Panc1 (cell line): Measurements from ENCODE around the gene TTLL4. TPM values are rescaled to one million over a fixed set of nuclear protein-coding genes. Genes with fewer than 3 reads are reported as not detected.

ENCODE experiments used
- ATAC-seq: fragments of 200-7000 bp; cut with Tn5 transposase; 2 replicates; pipeline ENCODE4 v1.9.1; 2020; ENCODE audit warnings: mild to moderate bottlenecking, moderate library complexity
- BruUV-seq: library from RNA; stranded (reverse); fragments of 400-500 nt; replicated peaks from 2 replicates; lab custom pipeline; 2021; lab: Mats Ljungman, UMichigan
- CTCF ChIA-PET: fragments of 300-600 bp; sonication (Branson Sonifier 250); formaldehyde crosslinking; loops from one replicate; lab custom pipeline; 2022; ENCODE audit warnings: antibody characterized with exemption; lab: Charles Lee
- POLR2A ChIA-PET: fragments of 300-600 bp; sonication (Branson Sonifier 250); formaldehyde crosslinking; loops from one replicate; lab custom pipeline; 2022; ENCODE audit warnings: antibody characterized with exemption; lab: Charles Lee
- DNase-seq: peaks from one replicate; pipeline ENCODE4 v3.0.0-alpha.2; 2010; ENCODE audit warnings: low read depth, low spot score
- H3K27ac ChIP-seq: 2 replicates; pipeline ENCODE4 v1.5.1; 2011; ENCODE audit warnings: mild to moderate bottlenecking, low read length, inconsistent platforms
- H3K27me3 ChIP-seq: fragments of 200-500 bp; sonication (Bioruptor generic); 2 replicates; pipeline ENCODE4 v1.6.0; 2014; ENCODE audit warnings: low read length, inconsistent platforms; ENCODE audit not compliant: control insufficient read depth, insufficient read depth
- H3K36me3 ChIP-seq: fragments of 200-500 bp; sonication (Bioruptor generic); 2 replicates; pipeline ENCODE4 v1.5.1; 2014; ENCODE audit warnings: inconsistent platforms, mild to moderate bottlenecking, low read length, moderate library complexity; ENCODE audit not compliant: control insufficient read depth, insufficient read depth
- H3K4me1 ChIP-seq: 2 replicates; pipeline ENCODE4 v1.5.1; 2011; ENCODE audit warnings: inconsistent platforms, mild to moderate bottlenecking, low read length, moderate library complexity; ENCODE audit not compliant: control insufficient read depth, insufficient read depth
- H3K4me3 ChIP-seq, 2 experiments: 2 replicates each; pipeline ENCODE4 v1.5.1; 2011 to 2012; ENCODE audit warnings: low read depth in 2 of 2, low read length in 2 of 2, mild to moderate bottlenecking in 2 of 2, inconsistent platforms in 1 of 2, moderate library complexity in 1 of 2
- H3K9me3 ChIP-seq: fragments of 200-500 bp; sonication (Bioruptor generic); 2 replicates; pipeline ENCODE4 v1.5.1; 2014; ENCODE audit warnings: low read depth, mild to moderate bottlenecking, inconsistent platforms, low read length, moderate library complexity; ENCODE audit not compliant: control insufficient read depth, insufficient read depth
- CTCF ChIP-seq: fragments of 450-650 bp; IDR thresholded peaks from 2 replicates; pipeline ENCODE4 v1.5.1; 2017; ENCODE audit warnings: mild to moderate bottlenecking
- POLR2AphosphoS5 ChIP-seq: IDR thresholded peaks from 2 replicates; pipeline ENCODE4 v1.6.1; 2012; ENCODE audit warnings: mild to moderate bottlenecking, low read depth, low read length, moderate library complexity
- REST ChIP-seq, 2 experiments: IDR thresholded peaks; 2 replicates each; pipeline ENCODE4 v1.6.1; 2011 to 2012; ENCODE audit warnings: low read depth in 2 of 2, control low read depth in 1 of 2, low read length in 1 of 2, mild to moderate bottlenecking in 1 of 2, moderate library complexity in 1 of 2; ENCODE audit not compliant: insufficient read depth in 1 of 2
- SIN3A ChIP-seq: IDR thresholded peaks from 2 replicates; pipeline ENCODE4 v1.6.1; 2012; ENCODE audit warnings: low read depth, mild to moderate bottlenecking, low read length, moderate library complexity, borderline replicate concordance; ENCODE audit not compliant: insufficient read depth
- TCF7L2 ChIP-seq: IDR thresholded peaks from 2 replicates; pipeline ENCODE4 v1.6.1; 2011; ENCODE audit warnings: mild to moderate bottlenecking, low read depth, low read length, inconsistent platforms
- in situ Hi-C: cut with HindIII; loops from 2 replicates; pipeline ENCODE4 v1.10.0; 2016; ENCODE audit warnings: low sequenced_read_pairs, low pct_unique_long_range_greater_than_20kb
- intact Hi-C: fragments of 100-400 bp; cut with micrococcal nuclease; formaldehyde crosslinking; loops from one replicate; pipeline ENCODE4 v1.10.0; 2022; ENCODE audit not compliant: unreplicated experiment
- total RNA-seq: library from RNA; stranded (reverse); gene quantifications from one replicate; pipeline ENCODE4 v1.2.1, GENCODE V29; 2021; ENCODE audit not compliant: unreplicated experiment

Gene TTLL4
- total RNA-seq, 1 experiment from 2014 or later, result 45.6 TPM

DNA sequence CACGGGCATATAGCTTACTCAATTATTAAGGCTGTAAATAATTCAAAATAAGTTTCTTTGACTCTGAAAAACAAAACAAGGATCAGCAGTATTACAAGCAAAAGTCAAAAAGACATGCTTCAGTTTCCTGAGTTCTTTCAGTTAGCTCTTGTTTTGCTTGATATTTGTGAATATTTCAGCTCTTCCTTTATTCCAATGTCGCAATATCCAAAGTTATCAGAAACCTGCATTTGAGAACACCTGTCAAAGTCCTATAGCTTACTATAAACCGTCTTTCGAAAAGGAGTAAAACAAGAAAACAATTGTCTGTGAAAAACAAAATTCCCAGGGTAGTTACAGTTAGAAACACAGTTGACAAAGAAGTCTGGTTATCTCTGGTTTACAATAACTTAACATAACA is 86.1 kb downstream of the TTLL4 start:
- Histone ChIP-seq H3K4me3 (no peak overlapping the region), H3K27me3 (no peaks in the 10 kb centered on the region), H3K4me1 (no peaks in the 10 kb centered on the region), H3K9me3 (no peaks in the 10 kb centered on the region), H3K27ac (no peak overlapping the region), H3K36me3 (no peaks in the 10 kb centered on the region)
- no peak for DNase-seq
- CTCF ChIA-PET, result no interaction called here
- TF ChIP-seq CTCF, result no peak
- TF ChIP-seq TCF7L2, result no peak
- no TSS peak for BruUV-seq
- no peak for ATAC-seq
- in situ Hi-C loops, result no loop called here
- intact Hi-C loops, result no loop called here
- POLR2A ChIA-PET, result no interaction called here

- ATAC-seq (no peak), DNase-seq (no peak)
- TF ChIP-seq REST (IDR thresholded peaks at IDR 0.05; ENCODE audit: insufficient read depth in 1 of 2, low read depth in 2 of 2, low read length in 1 of 2) (no peak), POLR2AphosphoS5 (no peak), SIN3A (no peak), CTCF (no peak), TCF7L2 (no peak)
- no TSS peak for BruUV-seq
- Histone ChIP-seq H3K4me3 (no peak overlapping the region), H3K36me3 (no peaks in the 10 kb centered on the region), H3K27me3 (no peaks in the 10 kb centered on the region), H3K27ac (no peak overlapping the region), H3K4me1 (no peaks in the 10 kb centered on the region), H3K9me3 (no peaks in the 10 kb centered on the region)
- CTCF ChIA-PET, result no interaction called here
- POLR2A ChIA-PET, result no interaction called here
- in situ Hi-C loops (no loop called here), intact Hi-C loops (no loop called here)
Observed at GRCh38 chr2:218798767-218799504, 88.3 kb downstream of the TTLL4 start.
